Endothelial cell of umbilical vein (primary cell): Measurements from ENCODE around the gene FEM1C. TPM values are rescaled to one million over a fixed set of nuclear protein-coding genes. Genes with fewer than 3 reads are reported as not detected.

Experiments
- BruUV-seq: library from RNA; stranded (reverse); fragments of 400-500 nt; replicated peaks from 2 replicates; lab custom pipeline; 2021; lab: Mats Ljungman, UMichigan
- CTCF ChIA-PET: fragments of 300-600, 350-600 bp; sonication (Branson Sonifier 250); formaldehyde crosslinking; loops from one replicate; lab custom pipeline; 2021; ENCODE audit warnings: antibody characterized with exemption, inconsistent platforms; lab: Charles Lee
- POLR2A ChIA-PET: fragments of 300-600, 350-600 bp; sonication (Branson Sonifier 250); formaldehyde crosslinking; loops from one replicate; lab custom pipeline; 2021; ENCODE audit warnings: antibody characterized with exemption, inconsistent platforms; lab: Charles Lee
- DNase-seq: peaks from one replicate; pipeline ENCODE4 v3.0.0-alpha.2; 2011; ENCODE audit warnings: low read depth, low spot score
- FAIRE-seq: peaks from 2 replicates; lab custom pipeline; 2011; peaks lifted over from hg19 to GRCh38; lab: Jason Lieb, UNC
- H2AFZ ChIP-seq: 2 replicates; pipeline ENCODE4 v1.6.0; 2012; ENCODE audit warnings: low read depth, low read length, control low read depth, inconsistent platforms
- H3K27ac ChIP-seq: 2 replicates; pipeline ENCODE4 v1.5.1; 2011; ENCODE audit warnings: low read depth, mild to moderate bottlenecking, control low read depth, low read length, moderate library complexity; ENCODE audit not compliant: insufficient read depth
- H3K27me3 ChIP-seq, 2 experiments: 2 replicates each; pipeline versions ENCODE4 v1.6.0 to v1.6.1; 2011; ENCODE audit warnings: low read length in 2 of 2, mixed read lengths in 1 of 2; ENCODE audit not compliant: control insufficient read depth in 2 of 2, insufficient read depth in 2 of 2
- H3K36me3 ChIP-seq, 2 experiments: 2 replicates in 1 of 2; 3 replicates in 1 of 2; pipeline ENCODE4 v1.5.1; 2011; ENCODE audit warnings: low read length in 2 of 2, mild to moderate bottlenecking in 1 of 2, moderate library complexity in 1 of 2; ENCODE audit not compliant: control insufficient read depth in 2 of 2, insufficient read depth in 2 of 2; ENCODE audit errors: extremely low read depth in 1 of 2
- H3K4me1 ChIP-seq: 3 replicates; pipeline ENCODE4 v1.5.1; 2011; ENCODE audit warnings: mild to moderate bottlenecking, low read length; ENCODE audit not compliant: control insufficient read depth, insufficient read depth; ENCODE audit errors: extremely low read depth
- H3K4me2 ChIP-seq: 2 replicates; pipeline ENCODE4 v1.6.1; 2011; ENCODE audit warnings: low read length, control low read depth, mixed read lengths; ENCODE audit not compliant: insufficient read depth
- H3K4me3 ChIP-seq, 3 experiments: fragments of 200-600 bp in 1 of 3; sonication (generic), shearing (Covaris generic) in 1 of 3; replicated peaks in 1 of 3; 2 replicates each; pipeline ENCODE4 v1.5.1; 2011 to 2016; ENCODE audit warnings: control low read depth in 3 of 3, low read length in 3 of 3, mild to moderate bottlenecking in 2 of 3, inconsistent platforms in 1 of 3, low read depth in 1 of 3, moderate library complexity in 1 of 3; ENCODE audit not compliant: insufficient read depth in 1 of 3
- H3K79me2 ChIP-seq: 2 replicates; pipeline ENCODE4 v1.6.0; 2012; ENCODE audit warnings: low read length, inconsistent platforms; ENCODE audit not compliant: control insufficient read depth, insufficient read depth
- H3K9ac ChIP-seq: replicated peaks from 2 replicates; pipeline ENCODE3; 2011; ENCODE audit warnings: low read length, control low read depth; ENCODE audit not compliant: insufficient read depth; ENCODE audit errors: extremely low read depth
- H3K9me1 ChIP-seq: replicated peaks from 3 replicates; pipeline ENCODE4 v1.6.0; 2011; ENCODE audit warnings: mild to moderate bottlenecking, low read length; ENCODE audit not compliant: control insufficient read depth, insufficient read depth; ENCODE audit errors: extremely low read depth
- H3K9me3 ChIP-seq: replicated peaks from 2 replicates; pipeline ENCODE4 v1.5.1; 2012; ENCODE audit warnings: low read length, inconsistent platforms; ENCODE audit not compliant: control insufficient read depth, insufficient read depth
- H4K20me1 ChIP-seq: replicated peaks from 2 replicates; pipeline ENCODE3; 2011; ENCODE audit warnings: mild to moderate bottlenecking, low read length; ENCODE audit not compliant: control insufficient read depth, insufficient read depth; ENCODE audit errors: extremely low read depth
- EZH2 ChIP-seq: IDR thresholded peaks from 2 replicates; pipeline ENCODE4 v1.6.1; 2012; ENCODE audit warnings: borderline replicate concordance, low read depth, mild to moderate bottlenecking, moderate library complexity, low read length, inconsistent platforms; ENCODE audit not compliant: severe bottlenecking
- FOS ChIP-seq: IDR thresholded peaks from 2 replicates; pipeline ENCODE4 v1.6.1; 2011; ENCODE audit warnings: mild to moderate bottlenecking, low read length, moderate library complexity, borderline replicate concordance; ENCODE audit not compliant: insufficient read depth
- GATA2 ChIP-seq: IDR thresholded peaks from 2 replicates; pipeline ENCODE4 v1.7.0; 2011; ENCODE audit warnings: low read depth, mild to moderate bottlenecking, moderate library complexity, mixed read lengths, low read length; ENCODE audit not compliant: insufficient read length, insufficient read depth
- JUN ChIP-seq: IDR thresholded peaks from 2 replicates; pipeline ENCODE4 v1.6.1; 2011; ENCODE audit warnings: borderline replicate concordance, low read depth; ENCODE audit not compliant: insufficient read length, insufficient read depth
- MYC ChIP-seq: IDR thresholded peaks from one replicate; pipeline ENCODE4 v1.6.1; 2011; ENCODE audit warnings: mild to moderate bottlenecking, low read depth, low read length
- POLR2A ChIP-seq: IDR thresholded peaks from 2 replicates; pipeline ENCODE4 v1.6.1; 2012; ENCODE audit warnings: low read depth, mild to moderate bottlenecking, control low read depth, low read length
- POLR2AphosphoS5 ChIP-seq: IDR thresholded peaks from 2 replicates; pipeline ENCODE4 v1.6.1; 2012; ENCODE audit warnings: low read depth, mild to moderate bottlenecking, control low read depth, low read length, moderate library complexity; ENCODE audit not compliant: insufficient read depth
- dilution Hi-C: fragments of 300-500 bp; cut with MboI; formaldehyde crosslinking; loops from one replicate; pipeline ENCODE4 v1.15.0; 2019; ENCODE audit warnings: low sequenced_read_pairs; ENCODE audit not compliant: extremely low pct_ligation_motif_present
- intact Hi-C: fragments of 100-400 bp; cut with micrococcal nuclease; formaldehyde crosslinking; loops from one replicate; pipeline ENCODE4 v1.10.0; 2022
- polyA plus RNA-seq, 4 experiments: library from polyadenylated mRNA; depleted of rRNA in 3 of 4; stranded (reverse) in 3 of 4; unstranded in 1 of 4; fragments of >200 nt; gene quantifications; 2 replicates each; pipeline versions ENCODE4 v1.2.1 to v1.2.3, GENCODE V29; 2011 to 2012; ENCODE audit warnings: missing spikeins in 1 of 4
- total RNA-seq: library from RNA; stranded (reverse); gene quantifications from 2 replicates; pipeline ENCODE4 v1.2.3, GENCODE V29; 2021
- TF ChIP-seq, protein P1 (sequence below): IDR thresholded peaks from 2 replicates; pipeline ENCODE4 v1.6.1; 2011; ENCODE audit not compliant: insufficient read depth, insufficient read length
- TF ChIP-seq, protein P2 (sequence below), 2 donors: IDR thresholded peaks; 1 replicate in 1 of 2; 2 replicates in 1 of 2; pipeline ENCODE4 v1.5.1; 2011; ENCODE audit warnings: low read length in 2 of 2, mild to moderate bottlenecking in 2 of 2, moderate library complexity in 2 of 2, control low read depth in 1 of 2, inconsistent platforms in 1 of 2, low read depth in 1 of 2; ENCODE audit not compliant: insufficient read depth in 1 of 2; ENCODE audit errors: extremely low read depth in 1 of 2

The FEM1C gene
- total and polyA plus RNA-seq, 2 donors (not counting 3 experiments of a cell fraction or from before 2014, with no cell fraction given), result 6.2 to 16.0 TPM

DNA sequence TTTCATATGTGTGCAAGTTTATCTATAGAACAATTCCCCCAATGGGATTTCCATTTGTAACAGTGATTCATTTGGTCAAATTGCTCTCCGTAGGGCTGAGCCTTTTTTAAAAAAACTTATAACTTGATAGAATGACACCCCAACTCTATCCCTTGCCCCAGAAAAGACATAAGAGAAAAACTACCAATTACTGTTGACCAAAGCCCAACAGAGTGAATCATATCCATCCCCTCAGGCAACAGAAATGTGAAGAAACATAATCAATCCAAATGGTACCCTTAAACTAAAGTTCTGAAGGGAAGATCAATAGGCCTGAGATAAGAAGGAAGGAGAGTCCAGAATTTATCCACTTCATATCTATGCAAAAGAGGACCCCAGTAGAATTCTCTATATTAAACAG, 39.9 kb upstream of the FEM1C start:
- ChIA-PET POLR2A (no interaction called here), CTCF (interaction anchor here (0.7 to 3.8 kb wide), 3 partner anchors 41 to 276 kb away, joined by 3 to 33 read pairs (median 4); no protein-coding TSS in a partner anchor)
- FAIRE-seq, result no peak
- dilution Hi-C loops, result no loop called here
- no peak overlapping the region for H3K27ac ChIP-seq
- H3K4me3 ChIP-seq, result no peak overlapping the region
- DNase-seq, result no peak
- H3K79me2 ChIP-seq, result no peaks in the 10 kb centered on the region
- BruUV-seq, result no TSS peak
- H2AFZ ChIP-seq, result no peak overlapping the region
- no peaks in the 10 kb centered on the region for H3K9me3 ChIP-seq
- peaks cover 4% of the 10 kb centered on the region for H3K4me1 ChIP-seq
- no peaks in the 10 kb centered on the region for H3K9me1 ChIP-seq
- H4K20me1 ChIP-seq, result no peaks in the 10 kb centered on the region
- H3K27me3 ChIP-seq, result no peaks in the 10 kb centered on the region
- intact Hi-C loops, result loop anchor here (10.0 kb wide), 1 partner anchor 400 kb away; no protein-coding TSS in a partner anchor
- TF ChIP-seq POLR2AphosphoS5 (no peak), GATA2 (no peak), FOS (no peak), JUN (no peak), MYC (no peak), POLR2A (no peak), EZH2 (no peak)
- TF ChIP-seq, protein P1, sequence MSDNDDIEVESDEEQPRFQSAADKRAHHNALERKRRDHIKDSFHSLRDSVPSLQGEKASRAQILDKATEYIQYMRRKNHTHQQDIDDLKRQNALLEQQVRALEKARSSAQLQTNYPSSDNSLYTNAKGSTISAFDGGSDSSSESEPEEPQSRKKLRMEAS, result no peak
- TF ChIP-seq, protein P2, sequence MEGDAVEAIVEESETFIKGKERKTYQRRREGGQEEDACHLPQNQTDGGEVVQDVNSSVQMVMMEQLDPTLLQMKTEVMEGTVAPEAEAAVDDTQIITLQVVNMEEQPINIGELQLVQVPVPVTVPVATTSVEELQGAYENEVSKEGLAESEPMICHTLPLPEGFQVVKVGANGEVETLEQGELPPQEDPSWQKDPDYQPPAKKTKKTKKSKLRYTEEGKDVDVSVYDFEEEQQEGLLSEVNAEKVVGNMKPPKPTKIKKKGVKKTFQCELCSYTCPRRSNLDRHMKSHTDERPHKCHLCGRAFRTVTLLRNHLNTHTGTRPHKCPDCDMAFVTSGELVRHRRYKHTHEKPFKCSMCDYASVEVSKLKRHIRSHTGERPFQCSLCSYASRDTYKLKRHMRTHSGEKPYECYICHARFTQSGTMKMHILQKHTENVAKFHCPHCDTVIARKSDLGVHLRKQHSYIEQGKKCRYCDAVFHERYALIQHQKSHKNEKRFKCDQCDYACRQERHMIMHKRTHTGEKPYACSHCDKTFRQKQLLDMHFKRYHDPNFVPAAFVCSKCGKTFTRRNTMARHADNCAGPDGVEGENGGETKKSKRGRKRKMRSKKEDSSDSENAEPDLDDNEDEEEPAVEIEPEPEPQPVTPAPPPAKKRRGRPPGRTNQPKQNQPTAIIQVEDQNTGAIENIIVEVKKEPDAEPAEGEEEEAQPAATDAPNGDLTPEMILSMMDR (IDR thresholded peaks at IDR 0.05; ENCODE audit: extremely low read depth in 1 of 2, insufficient read depth in 1 of 2, low read depth in 1 of 2, low read length in 2 of 2), result no peak
- no peaks in the 10 kb centered on the region for H3K36me3 ChIP-seq
- H3K4me2 ChIP-seq, result no peak overlapping the region
- no peak overlapping the region for H3K9ac ChIP-seq
